Stimulated activated CD8-positive, alpha-beta memory T cell treated with anti-CD3 and anti-CD28 coated beads, Interleukin-2, amount 100 ng/mL, for 1 hour (primary cell): ENCODE results near the gene DECR2.
A peak's percentile ranks its signal among the peaks of the same experiment; 100 is the strongest.
"Not testable (repeated sequence)": the region's sequence is repeated elsewhere in the genome, so short reads cannot be mapped to it uniquely, and the experiment has no call there.

Source experiments
- DNase-seq, 2 donors: peaks; one replicate each; pipeline ENCODE4 v3.0.0-alpha.2; 2020; ENCODE audit warnings: low read depth in 2 of 2

Gene DECR2

DNA sequence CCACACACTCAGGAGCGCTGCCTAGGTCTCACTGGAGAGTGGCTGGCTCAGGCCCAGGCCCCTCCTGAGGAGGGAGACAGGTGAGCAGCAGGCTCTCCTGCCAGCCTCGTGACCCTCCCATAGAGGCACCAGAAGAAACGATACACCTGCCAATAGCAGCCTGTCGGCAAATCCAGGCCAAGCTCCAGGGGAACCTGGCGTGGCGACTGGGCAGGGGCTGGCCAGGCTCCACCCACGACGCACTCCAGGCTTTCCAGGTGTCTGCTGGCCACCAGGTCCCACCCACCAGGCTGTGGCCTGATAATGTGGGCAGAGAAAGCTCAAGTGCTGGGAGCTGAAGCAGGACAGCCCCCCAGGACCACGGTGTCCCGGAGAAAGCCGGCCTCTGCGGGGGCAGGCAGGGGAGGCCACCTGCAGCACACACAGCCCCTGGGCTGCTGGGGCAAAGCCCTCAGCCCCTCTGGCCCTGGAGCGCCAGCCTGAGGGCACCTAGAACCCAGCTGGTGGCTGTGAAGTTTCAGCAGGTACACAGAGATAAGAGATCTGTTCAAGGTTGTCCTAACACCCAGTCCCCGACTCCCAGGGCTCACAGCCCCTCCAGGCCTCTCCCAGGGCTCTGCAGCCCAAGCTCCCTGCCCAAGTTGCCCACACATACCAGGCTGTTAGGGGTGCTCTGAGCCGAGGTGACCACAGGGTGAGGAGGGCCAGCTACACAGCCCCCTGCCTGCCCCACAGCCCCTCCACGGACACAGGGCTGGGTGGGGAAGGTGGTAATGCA is 22.3 kb upstream of the DECR2 start:
- no peak for DNase-seq

DNA sequence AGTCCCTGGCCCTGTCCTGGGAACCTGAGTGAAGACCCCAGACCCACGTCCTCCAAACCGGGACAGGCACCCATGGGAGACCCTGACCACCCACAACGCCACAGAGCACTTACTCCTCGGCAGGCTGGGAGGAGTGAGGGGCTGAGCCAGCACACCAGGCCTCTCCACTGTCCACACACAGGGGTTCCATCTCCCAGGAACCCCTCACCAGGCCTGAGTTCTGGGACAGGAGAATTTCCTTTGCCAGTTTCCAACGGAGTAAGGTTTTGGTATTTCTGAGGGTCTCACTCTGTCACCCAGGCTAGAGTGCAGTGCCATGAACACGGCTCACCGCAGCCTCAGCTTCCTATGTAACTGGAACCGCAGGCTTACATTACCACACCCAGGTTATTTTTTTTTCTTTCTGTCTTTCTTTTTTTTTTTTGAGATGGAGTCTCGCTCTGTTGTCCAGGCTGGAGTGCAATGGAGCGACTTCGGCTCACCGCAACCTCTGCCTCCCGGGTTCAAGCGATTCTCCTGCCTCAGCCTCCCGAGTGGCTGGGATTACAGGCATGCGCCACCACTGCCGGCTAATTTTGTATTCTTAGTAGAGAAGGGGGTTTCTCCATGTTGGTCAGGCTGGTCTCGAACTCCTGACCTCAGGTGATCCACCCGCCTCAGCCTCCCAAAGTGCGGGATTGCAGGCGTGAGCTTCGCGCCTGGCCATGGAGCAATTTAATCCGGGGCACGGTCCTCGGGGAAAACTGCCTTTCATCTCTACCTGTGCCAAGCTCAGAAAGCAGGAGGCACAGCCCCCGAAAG is 21.5 kb upstream of the DECR2 start:
- no peak for DNase-seq

DNA sequence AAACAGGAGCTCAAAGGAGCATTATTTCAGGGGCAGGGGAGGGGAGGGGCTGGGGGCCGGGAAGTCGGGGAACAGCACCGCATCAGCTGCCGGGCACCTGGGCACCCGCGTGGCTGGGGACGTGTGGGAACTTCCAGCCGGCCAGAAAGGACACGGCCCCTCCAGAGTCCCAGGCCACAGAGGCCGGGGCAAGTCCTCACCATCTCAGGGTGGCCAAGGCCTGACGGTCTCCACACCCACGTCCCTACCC is 21.0 kb upstream of the DECR2 start:
- no peak for DNase-seq

- no peak for DNase-seq
Measured at GRCh38 chr16:381012-381788, 20.5 kb upstream of the DECR2 start.

DNA sequence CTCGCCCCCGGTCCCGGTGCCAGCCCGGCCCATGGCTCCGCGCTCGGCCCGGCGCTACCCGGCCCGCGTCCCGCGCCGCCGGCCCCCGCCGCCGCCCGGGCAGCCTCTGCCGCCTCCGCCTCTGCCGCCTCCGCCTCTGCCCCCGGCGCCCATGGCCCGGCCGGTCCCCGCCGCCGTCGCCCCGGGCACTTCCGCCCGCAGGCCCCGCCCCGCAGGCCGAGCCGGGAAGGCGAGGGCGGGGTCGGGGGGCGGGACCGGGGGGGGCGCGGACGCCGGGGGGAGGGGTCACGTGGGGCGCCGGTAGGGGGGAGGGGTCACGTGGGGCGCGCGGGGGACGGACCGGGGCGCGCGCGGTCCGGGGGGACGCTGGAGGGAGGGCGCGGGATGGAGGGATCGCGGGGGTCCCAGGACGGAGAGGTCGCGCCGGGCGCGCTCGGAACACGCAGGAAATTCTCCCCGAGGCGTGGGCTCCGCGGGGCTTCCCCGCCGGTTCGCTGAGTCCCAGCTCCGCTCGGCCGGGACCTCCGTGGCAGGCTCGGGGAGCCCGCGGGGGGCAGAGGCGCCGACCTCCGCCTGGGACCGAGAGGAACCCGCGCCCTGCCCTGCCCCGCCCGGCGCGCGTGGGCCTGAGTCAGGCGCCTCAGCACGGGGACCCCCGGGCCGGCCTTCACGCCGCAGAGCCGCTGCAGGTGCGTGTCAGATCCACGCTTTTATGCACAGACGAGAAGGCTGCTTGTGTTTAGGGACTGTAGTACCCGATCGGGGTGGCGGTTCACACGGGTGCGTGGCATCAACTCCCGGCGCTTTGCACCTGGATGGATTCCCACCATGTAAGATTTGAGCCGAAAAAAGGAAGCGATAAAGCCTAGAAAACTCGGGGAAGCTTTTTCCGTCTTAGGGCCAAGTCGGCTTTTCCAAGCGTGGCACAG is 19.6 kb upstream of the DECR2 start, which contains the start of gene PGAP6:
TSS of gene PGAP6 (minus strand) at position 190 of the 929 bp plus-strand sequence. CDS start at position 33, 157 bp downstream.
- peak; percentile 32 to 60 for DNase-seq

GRCh38 chr16:383326-384051 is 18.2 kb upstream of the DECR2 start:
- DNase-seq = no peak

- DNase-seq = no peak
Measured at GRCh38 chr16:386641-387156, 15.0 kb upstream of the DECR2 start.

DNA sequence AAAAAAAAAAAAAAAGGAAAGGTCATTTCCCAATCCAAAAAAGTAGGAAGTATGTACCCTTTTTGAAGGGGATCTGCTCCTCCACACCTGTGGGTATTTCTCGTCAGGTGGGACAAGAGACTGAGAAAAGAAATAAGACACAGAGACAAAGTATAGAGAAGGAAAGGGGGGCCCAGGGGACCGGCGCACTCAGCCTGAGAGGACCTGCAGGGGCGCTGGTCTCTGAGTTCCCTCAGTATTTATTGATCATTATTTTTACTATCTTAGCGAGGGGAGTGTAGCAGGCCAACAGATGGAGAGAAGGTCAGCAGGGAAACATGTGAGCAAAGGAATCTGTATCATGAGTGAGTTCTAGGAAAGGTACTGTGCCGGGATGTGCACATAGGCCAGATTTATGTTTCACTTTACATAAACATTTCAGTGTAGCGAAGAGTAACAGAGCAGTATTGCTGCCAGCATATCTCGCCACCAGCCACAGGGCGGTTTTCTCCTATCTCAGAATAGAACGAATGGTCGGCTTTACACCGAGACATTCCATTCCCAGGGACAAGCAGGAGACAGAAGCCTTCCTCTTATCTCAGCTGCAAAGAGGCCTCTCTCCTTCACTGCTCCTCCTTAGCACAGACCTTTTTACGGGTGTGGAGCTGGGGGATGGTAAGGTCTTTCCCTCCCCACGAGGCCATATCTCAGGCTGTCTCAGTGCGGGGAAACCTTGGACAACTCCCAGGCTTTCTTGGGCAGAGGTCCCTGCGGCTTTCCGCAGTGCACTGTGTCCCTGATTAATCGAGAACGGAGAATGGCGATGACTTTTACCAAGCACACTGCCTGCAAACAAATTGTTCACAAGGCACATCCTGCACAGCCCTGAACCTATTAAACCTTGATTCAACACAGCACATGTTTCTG is 13.7 kb upstream of the DECR2 start:
- not testable (repeated sequence) for DNase-seq

- DNase-seq = no peak
Measured at GRCh38 chr16:389352-389751, 12.3 kb upstream of the DECR2 start.

DNA sequence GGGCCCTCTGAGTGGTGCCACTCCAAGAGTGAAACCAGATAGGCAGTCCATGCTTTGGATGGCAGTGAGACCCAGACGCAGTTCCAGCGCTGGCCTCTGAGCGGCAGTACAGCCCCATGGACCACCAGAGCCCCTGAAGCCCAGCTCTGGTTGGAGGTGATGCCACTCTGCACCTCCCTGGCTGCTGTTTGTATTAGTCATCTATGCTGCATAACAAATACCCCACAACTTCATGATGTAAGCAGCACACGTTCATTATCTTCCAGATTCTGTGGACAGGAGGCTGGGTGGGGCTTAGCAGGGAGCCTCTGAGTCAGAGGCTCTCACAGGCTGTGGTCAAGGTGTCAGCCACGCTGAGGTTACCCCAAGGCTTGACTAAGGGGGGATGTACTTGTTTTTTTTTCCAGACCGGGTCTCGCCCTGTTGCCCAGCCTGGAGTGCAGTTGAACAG is 9.8 kb upstream of the DECR2 start:
- DNase-seq = peak; percentile 51 to 74

DNA sequence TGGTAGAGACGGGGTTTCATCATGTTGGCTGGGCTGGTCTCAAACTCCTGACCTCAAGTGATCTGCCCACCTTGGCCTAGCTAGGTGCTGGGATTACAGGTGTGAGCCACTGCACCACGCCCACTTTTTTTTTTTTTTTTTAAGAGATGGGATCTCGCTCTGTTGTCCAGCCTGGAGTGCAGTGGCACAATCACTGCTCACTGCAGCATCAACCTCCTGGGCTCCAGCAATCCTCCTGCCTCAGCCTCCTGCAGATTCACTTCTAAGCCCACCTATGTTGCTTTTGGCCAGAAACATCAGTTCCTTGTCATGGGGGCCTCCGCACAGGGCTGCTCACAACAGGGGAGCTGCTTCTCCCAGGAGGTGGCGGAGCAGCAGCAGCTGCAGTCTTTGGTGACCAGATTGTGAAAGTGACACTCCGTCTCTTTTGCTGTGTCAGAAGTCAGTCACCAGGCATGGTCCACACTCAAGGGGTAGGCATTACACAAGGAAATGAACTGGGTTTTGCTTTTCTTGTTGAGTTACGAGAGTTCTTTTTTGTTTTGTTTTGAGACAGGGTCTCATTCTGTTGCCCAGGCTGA is 9.1 kb upstream of the DECR2 start:
- DNase-seq = no peak

DNA sequence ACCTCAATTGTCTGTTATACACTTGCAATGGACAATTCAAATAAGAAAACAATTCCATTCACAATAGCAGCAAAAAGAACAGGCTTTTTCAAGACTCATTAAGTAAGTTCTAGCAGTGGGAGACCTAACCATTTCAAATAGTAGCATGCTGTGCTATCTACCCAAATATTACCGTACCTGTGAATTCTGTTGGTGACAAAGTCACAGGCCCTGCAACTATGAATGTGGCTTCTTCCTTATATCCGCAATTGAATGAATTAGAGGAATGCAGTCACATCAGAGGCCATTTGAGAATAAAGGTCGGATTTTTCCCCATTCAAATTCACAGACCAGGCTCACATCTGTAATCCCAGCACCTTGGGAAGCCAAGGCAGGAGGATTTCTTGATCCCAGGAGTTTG is 5.5 kb upstream of the DECR2 start:
- DNase-seq = no peak

DNA sequence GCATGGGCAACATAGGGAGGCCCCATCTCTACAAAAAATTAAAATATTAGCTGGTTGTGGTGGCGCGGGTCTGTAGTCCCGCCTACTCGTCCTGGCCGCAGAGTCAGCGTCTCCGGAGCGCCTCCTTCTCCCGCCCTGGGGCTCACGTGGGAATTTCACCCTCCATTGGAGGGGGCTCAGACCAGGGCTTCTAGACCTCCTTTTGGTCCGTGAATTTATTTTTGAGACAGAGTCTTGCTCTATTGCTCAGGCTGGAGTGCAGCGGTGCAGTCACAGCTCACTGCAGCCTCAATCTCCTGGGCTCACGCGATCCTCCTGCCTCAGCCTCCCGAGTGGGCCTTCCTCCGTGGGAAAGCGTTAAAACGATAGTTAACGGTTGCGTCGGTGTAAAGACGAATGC is 5.1 kb upstream of the DECR2 start:
- no peak for DNase-seq

GRCh38 chr16:397135-397661 is 4.5 kb upstream of the DECR2 start, which contains the start of gene NME4:
TSS of gene NME4 (plus strand) at chr16:397199. CDS start at chr16:397223, 24 bp downstream.
- DNase-seq = no peak

DNA sequence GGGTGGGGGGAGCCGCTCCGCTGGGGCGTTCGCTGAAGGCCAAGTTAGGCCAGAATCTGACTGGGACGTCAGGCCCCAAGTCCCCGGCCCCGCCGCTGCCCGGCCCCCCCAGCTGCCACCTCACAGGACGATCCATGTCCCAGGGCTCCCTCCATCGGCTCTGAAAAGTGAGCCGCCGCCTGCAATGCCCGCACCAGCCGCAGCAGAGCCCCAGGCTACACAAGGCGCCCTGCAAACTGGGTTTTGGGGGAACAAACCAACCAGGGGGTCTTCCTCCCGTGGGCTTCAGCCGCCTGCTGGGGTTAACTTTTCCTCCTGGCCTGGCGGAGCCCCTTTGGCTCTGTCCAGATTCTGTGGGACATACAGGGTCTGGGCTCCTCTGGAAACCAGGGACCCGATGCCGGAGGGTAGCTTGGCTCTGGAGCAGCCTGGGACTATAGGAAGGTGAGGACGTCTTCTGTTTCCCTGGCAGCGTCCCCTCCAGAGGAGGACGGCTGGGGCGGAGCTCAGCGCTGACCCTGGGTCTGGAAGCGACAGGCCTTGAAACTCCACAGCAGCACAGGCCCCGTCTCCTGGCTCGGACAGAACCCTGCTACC is 3.9 kb upstream of the DECR2 start:
- DNase-seq = no peak

DNA sequence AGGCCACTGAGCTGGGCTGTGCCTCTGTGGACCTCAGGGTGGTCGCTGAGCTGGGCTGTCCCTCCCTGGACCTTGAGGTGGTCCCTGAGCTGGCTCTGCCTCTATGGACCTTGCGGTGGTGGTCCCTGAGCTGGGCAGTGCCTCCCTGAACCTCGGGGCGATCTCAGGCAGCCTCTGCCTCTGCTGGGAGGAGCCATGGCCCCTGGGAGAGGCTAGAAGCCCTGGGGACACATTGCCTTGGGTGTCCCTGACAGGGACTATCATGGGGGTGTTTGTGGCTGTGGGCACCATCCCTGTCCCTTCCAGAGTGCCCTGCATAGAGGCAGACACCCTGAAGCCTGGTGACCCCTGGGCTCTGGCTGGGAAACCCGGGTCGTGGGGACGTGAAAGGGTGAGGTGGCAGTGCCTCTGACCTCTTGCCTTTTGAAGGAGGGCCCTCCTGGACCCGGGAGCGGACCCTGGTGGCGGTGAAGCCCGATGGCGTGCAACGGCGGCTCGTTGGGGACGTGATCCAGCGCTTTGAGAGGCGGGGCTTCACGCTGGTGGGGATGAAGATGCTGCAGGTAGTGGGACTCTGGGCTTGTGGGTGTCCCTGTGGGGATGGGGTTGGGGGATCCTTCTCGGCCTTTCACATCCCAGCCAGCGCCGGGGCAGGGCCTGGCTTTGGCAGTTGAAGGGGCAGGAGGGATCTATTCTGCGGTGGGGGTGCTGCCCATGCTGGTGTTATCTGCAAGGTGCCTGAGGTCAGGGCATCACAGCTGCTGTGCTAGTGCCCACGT is 2.9 kb upstream of the DECR2 start:
- no peak for DNase-seq

- no peak for DNase-seq
Measured at GRCh38 chr16:399340-400019, 2.2 kb upstream of the DECR2 start.
